HepG2 (cell line): ENCODE data around the gene MCOLN1. TPM values are rescaled to one million over a fixed set of nuclear protein-coding genes. Genes with fewer than 3 reads are reported as not detected.

Source experiments
- ESRRA ChIP-seq: sonication (generic); formaldehyde crosslinking; IDR thresholded peaks from 2 replicates; pipeline ENCODE4 v1.5.1; 2020; ENCODE audit warnings: mild to moderate bottlenecking, low read depth, missing genetic modification reagents
- FOXA1 ChIP-seq, 2 experiments: fragments of 450-650 bp in 1 of 2; sonication (generic) in 1 of 2; formaldehyde crosslinking in 1 of 2; IDR thresholded peaks; 2 replicates each; pipeline versions ENCODE4 v1.4.0 to v1.6.1; 2016 to 2020; ENCODE audit warnings: missing genetic modification reagents in 1 of 2
- MAFK ChIP-seq, 2 experiments: IDR thresholded peaks in 1 of 2; conservative IDR thresholded peaks in 1 of 2; 2 replicates each; pipeline ENCODE4 v1.6.1; 2011; ENCODE audit warnings: improper control_type of control experiment in 2 of 2, low read length in 2 of 2
- MED8 ChIP-seq: sonication (generic); formaldehyde crosslinking; IDR thresholded peaks from 2 replicates; pipeline ENCODE4 v1.8.1; 2023; ENCODE audit warnings: mild to moderate bottlenecking, missing genetic modification reagents; ENCODE audit not compliant: insufficient replicate concordance
- MTERF4 ChIP-seq: sonication (generic); formaldehyde crosslinking; IDR thresholded peaks from 2 replicates; pipeline ENCODE4 v1.8.0; 2023; ENCODE audit warnings: mild to moderate bottlenecking, missing genetic modification reagents
- polyA plus RNA-seq, 8 experiments: library from polyadenylated mRNA; depleted of rRNA in 3 of 8; stranded (reverse) in 7 of 8; unstranded in 1 of 8; fragments of >200 nt; fragmentation: Illumina TruSeq in 4 of 8; extraction: Trizol in 4 of 8; gene quantifications; 2 replicates each; pipeline versions ENCODE4 v1.2.1 to v1.2.3, GENCODE V29; 2011 to 2016; ENCODE audit warnings: low read depth in 4 of 8, missing spikeins in 1 of 8, mixed read lengths in 1 of 8; ENCODE audit not compliant: insufficient read depth in 1 of 8
- total RNA-seq, 5 experiments: library from RNA; depleted of rRNA; stranded (reverse); fragments of >200 nt; fragmentation: Illumina TruSeq; extraction: Trizol; gene quantifications; 2 replicates each; pipeline ENCODE4 v1.2.3, GENCODE V29; 2016; ENCODE audit warnings: low read depth in 1 of 5
- TF ChIP-seq, protein P1 (sequence below), 2 experiments: sonication (generic) in 1 of 2; formaldehyde crosslinking in 1 of 2; IDR thresholded peaks; 2 replicates each; pipeline versions ENCODE4 v1.6.1 to v1.9.0; 2014 to 2022; ENCODE audit warnings: antibody characterized with exemption in 1 of 2, borderline replicate concordance in 1 of 2, inconsistent platforms in 1 of 2, low read depth in 1 of 2, missing genetic modification reagents in 1 of 2
- TF ChIP-seq, protein P2 (sequence below): sonication (generic); formaldehyde crosslinking; IDR thresholded peaks from 2 replicates; pipeline ENCODE4 v1.4.0; 2020; ENCODE audit warnings: missing genetic modification reagents

MCOLN1 gene
- total and polyA plus RNA-seq, 2 of the 13 experiments (the other 11 are each of a cell fraction or from before 2014, with no cell fraction given): 3.4 to 15.7 TPM

GRCh38 chr19:7527516-7528191 lies 5.2 kb downstream of the MCOLN1 start (continued):
- TF ChIP-seq, protein P1, sequence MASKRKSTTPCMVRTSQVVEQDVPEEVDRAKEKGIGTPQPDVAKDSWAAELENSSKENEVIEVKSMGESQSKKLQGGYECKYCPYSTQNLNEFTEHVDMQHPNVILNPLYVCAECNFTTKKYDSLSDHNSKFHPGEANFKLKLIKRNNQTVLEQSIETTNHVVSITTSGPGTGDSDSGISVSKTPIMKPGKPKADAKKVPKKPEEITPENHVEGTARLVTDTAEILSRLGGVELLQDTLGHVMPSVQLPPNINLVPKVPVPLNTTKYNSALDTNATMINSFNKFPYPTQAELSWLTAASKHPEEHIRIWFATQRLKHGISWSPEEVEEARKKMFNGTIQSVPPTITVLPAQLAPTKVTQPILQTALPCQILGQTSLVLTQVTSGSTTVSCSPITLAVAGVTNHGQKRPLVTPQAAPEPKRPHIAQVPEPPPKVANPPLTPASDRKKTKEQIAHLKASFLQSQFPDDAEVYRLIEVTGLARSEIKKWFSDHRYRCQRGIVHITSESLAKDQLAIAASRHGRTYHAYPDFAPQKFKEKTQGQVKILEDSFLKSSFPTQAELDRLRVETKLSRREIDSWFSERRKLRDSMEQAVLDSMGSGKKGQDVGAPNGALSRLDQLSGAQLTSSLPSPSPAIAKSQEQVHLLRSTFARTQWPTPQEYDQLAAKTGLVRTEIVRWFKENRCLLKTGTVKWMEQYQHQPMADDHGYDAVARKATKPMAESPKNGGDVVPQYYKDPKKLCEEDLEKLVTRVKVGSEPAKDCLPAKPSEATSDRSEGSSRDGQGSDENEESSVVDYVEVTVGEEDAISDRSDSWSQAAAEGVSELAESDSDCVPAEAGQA (IDR thresholded peaks at IDR 0.05; ENCODE audit: low read depth): no peak
- TF ChIP-seq, protein P1 (CRISPR knock-in tag; IDR thresholded peaks at IDR 0.05; ENCODE audit: borderline replicate concordance): no peak
- no peak for TF ChIP-seq ESRRA (CRISPR knock-in tag)
- TF ChIP-seq MED8 (CRISPR knock-in tag): no peak
- TF ChIP-seq MAFK (conservative IDR thresholded peaks at IDR 0.05 in 1 of 2, IDR thresholded peaks at IDR 0.05 in 1 of 2; ENCODE audit: low read length in 2 of 2): no peak
- TF ChIP-seq, protein P2, sequence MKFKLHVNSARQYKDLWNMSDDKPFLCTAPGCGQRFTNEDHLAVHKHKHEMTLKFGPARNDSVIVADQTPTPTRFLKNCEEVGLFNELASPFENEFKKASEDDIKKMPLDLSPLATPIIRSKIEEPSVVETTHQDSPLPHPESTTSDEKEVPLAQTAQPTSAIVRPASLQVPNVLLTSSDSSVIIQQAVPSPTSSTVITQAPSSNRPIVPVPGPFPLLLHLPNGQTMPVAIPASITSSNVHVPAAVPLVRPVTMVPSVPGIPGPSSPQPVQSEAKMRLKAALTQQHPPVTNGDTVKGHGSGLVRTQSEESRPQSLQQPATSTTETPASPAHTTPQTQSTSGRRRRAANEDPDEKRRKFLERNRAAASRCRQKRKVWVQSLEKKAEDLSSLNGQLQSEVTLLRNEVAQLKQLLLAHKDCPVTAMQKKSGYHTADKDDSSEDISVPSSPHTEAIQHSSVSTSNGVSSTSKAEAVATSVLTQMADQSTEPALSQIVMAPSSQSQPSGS: no peak
- no peak for TF ChIP-seq MTERF4 (CRISPR knock-in tag)
- TF ChIP-seq FOXA1 (IDR thresholded peaks at IDR 0.05): no peak
- TF ChIP-seq FOXA1 (CRISPR knock-in tag; IDR thresholded peaks at IDR 0.05): no peak
- TF ChIP-seq, all 625 proteins: peak for 0
